AG04450 (cell line): ENCODE results near the gene NOL7. TPM values are rescaled to one million over a fixed set of nuclear protein-coding genes. Genes with fewer than 3 reads are reported as not detected.

ENCODE experiments used
- CTCF ChIA-PET: fragments of 300-600, 350-600 bp; formaldehyde crosslinking; extraction: SDS; loops from one replicate; lab custom pipeline; 2022; ENCODE audit warnings: antibody characterized with exemption, inconsistent platforms; lab: Charles Lee
- POLR2A ChIA-PET: fragments of 350-600 bp; formaldehyde crosslinking; extraction: SDS; loops from one replicate; lab custom pipeline; 2021; ENCODE audit warnings: antibody characterized with exemption, inconsistent platforms; lab: Yijun Ruan, JAX
- DNase-seq: peaks from one replicate; pipeline ENCODE4 v3.0.0-alpha.2; 2011; ENCODE audit warnings: low read depth, low spot score
- H3K27ac ChIP-seq: one replicate; pipeline ENCODE4 v1.5.1; 2012; ENCODE audit warnings: low read depth, low read length, control low read depth
- H3K27me3 ChIP-seq: one replicate; pipeline ENCODE4 v1.6.0; 2012; ENCODE audit warnings: low read length; ENCODE audit not compliant: control insufficient read depth, insufficient read depth
- H3K4me3 ChIP-seq: 2 replicates; pipeline ENCODE4 v1.5.1; 2011; ENCODE audit warnings: mild to moderate bottlenecking, low read depth, low read length, control low read depth
- H3K9me3 ChIP-seq: 2 replicates; pipeline ENCODE4 v1.5.1; 2012; ENCODE audit warnings: low read length; ENCODE audit not compliant: control insufficient read depth, insufficient read depth
- CTCF ChIP-seq: IDR thresholded peaks from 2 replicates; pipeline ENCODE4 v1.5.1; 2011; ENCODE audit warnings: low read depth, low read length, control low read depth, inconsistent platforms
- polyA plus RNA-seq: library from polyadenylated mRNA; depleted of rRNA; stranded (reverse); fragments of >200 nt; gene quantifications from 2 replicates; pipeline ENCODE4 v1.2.3, GENCODE V29; 2011

The NOL7 gene
- polyA plus RNA-seq, 1 experiment, result 46.6 TPM

GRCh38 chr6:13635948-13636658 lies 21.0 kb downstream of the NOL7 start:
- H3K27me3 ChIP-seq, result no peaks in the 10 kb centered on the region

GRCh38 chr6:13638014-13638413 lies 22.9 kb downstream of the NOL7 start:
- ChIA-PET CTCF (interaction anchor here (0.7 kb wide), 1 partner anchor 23 kb away, joined by 5 read pairs; the partner anchor contains the start of gene NOL7), POLR2A (no interaction called here)
- TF ChIP-seq CTCF, result no peak
- Histone ChIP-seq H3K27ac (no peak overlapping the region), H3K27me3 (no peaks in the 10 kb centered on the region), H3K4me3 (no peak overlapping the region), H3K9me3 (no peaks in the 10 kb centered on the region)
- DNase-seq, result no peak

More at GRCh38 chr6:13635948-13636658, 21.0 kb downstream of the NOL7 start:
- Histone ChIP-seq H3K9me3 (no peaks in the 10 kb centered on the region), H3K27ac (no peak overlapping the region), H3K4me3 (no peak overlapping the region)
- CTCF ChIA-PET, result interaction anchor here (0.9 to 1.2 kb wide), 3 partner anchors 11 to 22 kb away, joined by 3 read pairs; no protein-coding TSS in a partner anchor
- DNase-seq, result no peak
- POLR2A ChIA-PET, result no interaction called here
- no peak for TF ChIP-seq CTCF

DNA sequence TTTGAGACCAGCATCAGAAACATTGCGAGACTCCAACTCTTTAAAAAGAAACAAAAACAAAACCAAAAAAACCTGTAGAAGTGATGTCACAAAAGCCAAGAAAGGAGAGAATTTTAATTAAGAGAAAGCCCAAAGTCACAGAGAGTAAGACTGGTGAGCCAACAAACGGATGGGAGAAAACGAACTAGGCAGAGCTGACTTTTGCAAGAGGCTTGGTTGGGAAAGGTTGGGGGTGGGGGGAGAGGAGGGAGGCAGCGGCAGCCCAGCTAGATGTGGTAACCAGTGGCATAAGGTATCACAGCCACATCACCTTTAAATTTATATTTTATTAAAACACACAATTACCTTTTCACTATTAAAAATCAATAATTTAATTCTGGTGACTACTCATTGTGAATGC lies 23.5 kb downstream of the NOL7 start:
- no peak for DNase-seq
- Histone ChIP-seq H3K9me3 (no peaks in the 10 kb centered on the region), H3K27ac (no peak overlapping the region), H3K27me3 (no peaks in the 10 kb centered on the region), H3K4me3 (no peak overlapping the region)
- CTCF ChIA-PET, result no interaction called here
- POLR2A ChIA-PET, result no interaction called here
- TF ChIP-seq CTCF, result no peak

- no peak for DNase-seq
- H3K4me3 ChIP-seq, result no peak overlapping the region
- ChIA-PET POLR2A (no interaction called here), CTCF (interaction anchor here (0.7 to 1.1 kb wide), 2 partner anchors 17 to 154 kb away, joined by 3 read pairs; no protein-coding TSS in a partner anchor)
- no peaks in the 10 kb centered on the region for H3K9me3 ChIP-seq
- H3K27ac ChIP-seq, result no peak overlapping the region
- H3K27me3 ChIP-seq, result no peaks in the 10 kb centered on the region
- TF ChIP-seq CTCF, result no peak
Measured at GRCh38 chr6:13641315-13641714, 26.2 kb downstream of the NOL7 start.

DNA sequence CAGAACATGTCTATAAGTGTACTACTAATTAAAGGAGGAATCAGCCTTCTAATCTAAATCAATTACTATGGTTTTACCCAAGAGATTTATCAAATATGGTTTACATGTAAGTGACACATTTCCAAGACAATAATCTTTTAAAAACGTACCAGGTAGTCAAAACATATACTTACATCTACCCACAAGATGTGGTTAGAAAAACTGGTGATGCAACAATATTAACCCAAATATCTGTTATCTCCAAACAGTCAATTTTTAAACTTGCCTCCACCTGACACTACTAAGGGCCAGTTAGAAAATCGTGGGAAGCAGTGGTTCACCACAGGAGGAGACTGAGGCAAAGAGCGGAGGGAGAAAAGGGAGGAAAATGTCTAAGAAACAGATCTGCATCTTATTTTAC lies 28.0 kb downstream of the NOL7 start:
- H3K4me3 ChIP-seq, result no peak overlapping the region
- H3K27ac ChIP-seq, result no peak overlapping the region
- no peaks in the 10 kb centered on the region for H3K27me3 ChIP-seq
- TF ChIP-seq CTCF, result no peak
- no peaks in the 10 kb centered on the region for H3K9me3 ChIP-seq
- POLR2A ChIA-PET, result no interaction called here
- DNase-seq, result no peak
- CTCF ChIA-PET, result no interaction called here
